GM21526 (cell line): ENCODE data around the gene ADGRE2.
"Not testable (repeated sequence)": the region's sequence is repeated elsewhere in the genome, so short reads cannot be mapped to it uniquely, and the experiment has no call there.

ENCODE experiments used
- ATAC-seq: cut with Tn5 transposase; IDR thresholded peaks from one replicate; pipeline ENCODE4 v1.9.1; 2021; ENCODE audit warnings: moderate library complexity; ENCODE audit not compliant: unreplicated experiment, low FRiP score

ADGRE2 gene

DNA sequence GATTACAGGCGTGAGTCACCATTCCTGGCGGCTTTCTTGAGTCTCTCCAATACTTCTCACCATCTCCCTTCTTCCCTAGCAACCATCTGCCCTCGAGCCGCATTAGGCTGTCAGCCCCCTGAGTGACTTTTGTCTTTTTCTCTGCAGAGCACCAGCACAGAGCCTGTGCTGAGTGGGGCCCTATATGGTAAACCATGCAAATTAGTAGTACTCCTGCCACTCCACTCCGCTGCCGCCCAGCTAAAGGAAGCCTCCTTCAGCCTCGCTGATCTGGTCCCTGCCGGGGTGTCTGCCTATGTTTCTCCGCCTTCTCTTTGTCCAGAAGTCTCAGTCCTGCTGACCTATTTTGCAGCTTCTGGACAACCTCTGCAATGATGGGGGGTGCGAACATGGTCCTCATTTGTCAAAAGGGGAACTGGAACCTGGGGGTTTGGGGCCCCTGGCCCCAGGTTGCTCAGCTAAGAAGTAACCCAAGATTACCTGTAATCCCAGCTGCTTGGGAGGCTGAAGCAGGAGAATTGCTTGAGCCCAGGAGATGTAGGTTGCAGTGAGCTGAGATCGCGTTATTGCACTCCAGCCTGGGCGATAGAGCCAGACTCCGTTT is 2.4 kb upstream of the ADGRE2 start:
- ATAC-seq: not testable (repeated sequence)

DNA sequence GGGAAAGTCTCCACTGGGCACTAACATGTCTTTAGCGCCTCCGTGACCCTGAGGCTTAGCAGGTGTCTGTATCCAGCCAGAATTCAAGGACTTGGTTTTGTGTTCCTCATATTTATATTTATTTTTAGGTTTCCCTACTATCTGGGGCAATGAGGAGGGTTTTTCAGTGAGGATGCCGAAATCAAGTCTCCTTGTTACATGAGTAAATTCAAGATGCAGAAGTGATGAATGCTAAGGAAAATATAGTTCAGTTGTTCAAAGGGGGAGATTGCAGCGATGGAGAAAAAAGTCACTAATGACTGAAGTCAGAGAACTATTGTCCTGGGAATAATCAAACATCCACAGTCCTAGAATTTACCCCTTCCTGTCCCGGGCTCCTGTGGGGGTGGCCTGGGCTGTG is 791 bp upstream of the ADGRE2 start:
- no peak for ATAC-seq

GRCh38 chr19:14777645-14778044 is 715 bp downstream of the ADGRE2 start:
- ATAC-seq: not testable (repeated sequence)

GRCh38 chr19:14775869-14776586 is 2.3 kb downstream of the ADGRE2 start:
- no peak for ATAC-seq

GRCh38 chr19:14775326-14775725 is 3.0 kb downstream of the ADGRE2 start:
- not testable (repeated sequence) for ATAC-seq

- no peak for ATAC-seq
Measured at GRCh38 chr19:14774373-14774772, 4.0 kb downstream of the ADGRE2 start.

GRCh38 chr19:14773722-14774121 is 4.6 kb downstream of the ADGRE2 start:
- not testable (repeated sequence) for ATAC-seq

DNA sequence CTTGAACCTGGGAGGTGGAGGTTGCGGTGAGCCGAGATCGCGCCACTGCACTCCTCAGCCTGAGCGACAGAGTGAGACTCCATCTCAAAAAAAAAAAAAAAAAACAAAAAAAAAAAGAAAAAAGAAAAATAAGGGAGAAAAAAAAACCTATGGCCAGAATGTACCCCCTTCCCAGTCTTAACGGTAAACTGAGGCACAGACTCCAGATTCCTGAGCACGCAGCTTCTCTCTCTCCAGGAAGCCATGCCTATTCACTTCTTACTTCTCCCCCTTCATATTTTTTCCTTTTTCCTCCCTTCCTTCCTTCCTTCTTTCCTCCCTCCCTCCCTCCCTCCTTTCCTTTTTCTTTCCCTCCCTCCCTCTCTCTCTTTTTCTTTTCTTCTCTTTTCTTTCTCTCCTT is 5.4 kb downstream of the ADGRE2 start:
- no peak for ATAC-seq

- ATAC-seq: no peak
Measured at GRCh38 chr19:14772467-14772866, 5.9 kb downstream of the ADGRE2 start.

GRCh38 chr19:14770944-14771839 is 7.2 kb downstream of the ADGRE2 start:
- no peak for ATAC-seq

DNA sequence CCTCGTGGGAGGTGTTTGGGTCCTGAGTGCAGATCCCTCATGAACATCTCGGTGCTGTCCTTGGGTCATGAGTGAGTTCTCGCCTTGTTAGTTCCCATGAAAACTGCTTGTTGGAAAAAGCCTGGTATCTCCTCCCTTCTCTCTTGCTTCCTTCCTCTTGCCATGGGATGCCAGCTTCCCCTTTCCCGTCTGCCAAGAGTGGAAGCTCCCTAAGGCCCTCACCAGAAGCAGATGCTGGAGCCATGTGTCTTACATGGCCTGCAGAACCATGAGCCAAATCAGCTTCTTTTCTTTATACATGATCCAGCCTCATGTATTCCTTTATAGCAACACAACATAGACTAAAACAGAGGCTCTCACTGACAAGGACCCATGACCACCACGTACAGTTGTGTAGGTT is 8.2 kb downstream of the ADGRE2 start:
- ATAC-seq: no peak

GRCh38 chr19:14769201-14769600 is 9.2 kb downstream of the ADGRE2 start:
- no peak for ATAC-seq

DNA sequence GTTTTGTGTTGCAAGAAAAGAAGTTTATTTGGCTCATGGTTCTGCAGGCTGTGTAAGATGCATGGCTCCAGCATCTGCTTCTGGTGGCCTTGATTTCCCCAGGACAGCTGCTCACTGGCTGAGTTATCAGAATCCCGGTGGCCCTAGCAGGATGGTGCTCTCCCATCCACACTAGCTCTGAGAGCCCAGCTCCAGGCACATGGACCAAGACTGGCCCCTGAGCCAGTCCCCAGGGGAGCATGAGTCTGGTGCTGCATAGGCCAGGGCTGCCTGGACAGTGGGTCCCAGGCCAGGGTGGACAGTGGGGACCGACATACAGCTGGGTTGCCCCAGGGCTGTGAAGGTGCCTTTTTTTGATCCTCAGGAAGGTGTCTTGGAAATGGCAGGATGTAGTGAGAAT is 10.4 kb downstream of the ADGRE2 start:
- ATAC-seq: no peak

- ATAC-seq: no peak
Measured at GRCh38 chr19:14767466-14767971, 10.8 kb downstream of the ADGRE2 start.

GRCh38 chr19:14765841-14766240 is 12.5 kb downstream of the ADGRE2 start:
- ATAC-seq: not testable (repeated sequence)

- ATAC-seq: not testable (repeated sequence)
Measured at GRCh38 chr19:14765403-14765802, 13.0 kb downstream of the ADGRE2 start.

DNA sequence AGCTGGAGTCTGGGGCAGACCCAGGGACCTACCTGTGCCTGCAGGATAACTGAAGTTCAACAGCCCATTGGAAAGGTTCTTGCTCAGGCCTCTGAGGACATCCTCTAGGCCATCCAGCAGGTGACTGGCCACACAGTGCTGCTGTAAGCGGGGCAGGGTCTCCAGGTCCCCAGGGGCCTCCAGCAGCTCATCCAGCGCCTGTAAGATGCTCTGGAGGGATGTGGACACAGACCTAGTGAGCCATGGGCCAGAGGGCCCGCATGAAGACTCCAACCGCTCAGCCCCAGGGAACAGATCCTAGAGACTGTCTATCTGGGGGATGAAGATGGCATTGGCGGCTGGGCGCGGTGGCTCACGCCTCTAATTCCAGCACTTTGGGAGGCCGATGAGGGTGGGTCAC is 14.0 kb downstream of the ADGRE2 start:
- ATAC-seq: no peak

DNA sequence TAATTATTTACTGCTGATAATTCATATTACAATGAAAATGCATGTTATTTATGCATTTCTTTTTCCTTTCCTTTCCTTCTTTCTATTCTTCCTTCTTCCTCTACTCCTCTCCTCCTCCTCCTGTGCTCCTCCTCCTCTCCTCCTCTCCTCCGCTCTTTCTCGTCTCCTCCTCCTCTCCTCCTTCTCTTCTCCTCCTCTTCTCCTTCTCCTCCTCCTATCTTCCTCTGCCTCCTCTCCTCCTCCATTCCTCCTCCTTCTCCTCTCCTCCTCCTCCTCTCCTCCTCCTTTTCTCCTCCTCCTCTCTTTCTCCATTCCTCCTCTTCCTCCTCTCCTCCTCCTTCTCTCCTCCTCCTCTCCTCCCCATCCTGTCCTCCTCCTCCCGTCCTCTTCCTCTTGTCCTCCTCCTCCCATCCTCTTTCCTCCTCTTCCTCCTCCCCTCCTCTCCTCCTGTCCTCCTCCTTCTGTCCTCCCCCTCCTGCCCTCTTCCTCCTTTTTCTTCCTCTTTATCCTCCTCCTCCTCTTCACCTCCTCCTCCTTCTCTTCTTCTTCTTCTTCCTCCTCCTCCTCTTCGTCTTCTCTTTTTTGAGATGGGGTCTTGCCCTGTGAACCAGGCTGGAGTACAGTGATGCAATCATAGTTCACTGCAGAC is 14.7 kb downstream of the ADGRE2 start:
- ATAC-seq: no peak

DNA sequence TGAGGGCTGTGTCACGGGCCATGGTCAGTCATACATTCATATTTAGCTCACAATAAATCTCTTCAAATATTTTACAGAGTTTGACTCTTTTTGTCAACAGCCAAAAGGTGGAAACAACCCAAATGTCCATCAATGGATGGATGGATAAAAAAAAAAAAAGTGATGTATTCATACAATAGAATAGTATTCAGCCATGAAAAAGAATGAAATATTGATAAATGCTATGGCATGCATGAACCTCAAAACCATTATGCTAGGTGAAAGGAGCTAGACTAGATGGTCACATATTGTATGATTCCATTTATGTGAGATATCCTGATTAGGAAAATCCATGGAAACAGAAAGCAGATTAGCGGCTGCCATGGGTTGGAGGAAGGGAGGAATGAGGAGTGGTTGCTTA is 16.2 kb downstream of the ADGRE2 start:
- ATAC-seq: no peak

GRCh38 chr19:14761607-14762006 is 16.8 kb downstream of the ADGRE2 start:
- ATAC-seq: no peak

- no peak for ATAC-seq
Measured at GRCh38 chr19:14758816-14759215, 19.5 kb downstream of the ADGRE2 start.
